ENCODE results near the gene CUL3. TPM values are rescaled to one million over a fixed set of nuclear protein-coding genes. Genes with fewer than 3 reads are reported as not detected.

CUL3 gene
- total and polyA plus RNA-seq, 2 of the 13 experiments (the other 11 are each of a cell fraction or from before 2014, with no cell fraction given): 33.2 to 62.3 TPM

GRCh38 chr2:224562831-224563230, 22.3 kb downstream of the CUL3 start:
- POLR2A ChIA-PET: no interaction called here
- Histone ChIP-seq H3K4me2 (ENCODE audit: low read depth, low read length) (no peak overlapping the region), H3K4me1 (ENCODE audit: insufficient read depth, low read length) (peaks cover 35% of the 10 kb centered on the region), H4K20me1 (ENCODE audit: insufficient read depth, low read length) (peaks cover 59% of the 10 kb centered on the region), H3K9me3 (ENCODE audit: low read length) (no peaks in the 10 kb centered on the region), H3K27ac (ENCODE audit: extremely low read length, insufficient read depth, low read length) (no peak overlapping the region), H3K36me3 (replicated peaks in 1 of 2; ENCODE audit: control insufficient read depth in 1 of 2, insufficient read depth in 2 of 2, low read length in 2 of 2) (peaks cover 1 to 19% of the 10 kb centered on the region in 2 experiments; a peak in 3 of 5 replicates), H3K4me3 (replicated peaks in 1 of 3; ENCODE audit: insufficient read depth in 1 of 3, low read depth in 2 of 3, low read length in 3 of 3) (no peak overlapping the region), H3K9ac (ENCODE audit: insufficient read depth, low read depth, low read length) (no peak overlapping the region), H3K79me2 (ENCODE audit: insufficient read depth, low read length) (peaks cover 96% of the 10 kb centered on the region), H3K27me3 (ENCODE audit: control insufficient read depth in 1 of 2, insufficient read depth in 2 of 2, low read length in 2 of 2) (no peaks in the 10 kb centered on the region), H2AFZ (ENCODE audit: low read length) (no peak overlapping the region)
- in situ Hi-C loops (cut with HindIII; ENCODE audit: extremely low pct_ligation_motif_present, low pct_unique_long_range_greater_than_20kb): no loop called here
- CTCF ChIA-PET (ENCODE audit: low intra/inter-chr PET ratio, low total read pairs): no interaction called here
- no peak for DNase-seq (ENCODE audit: low spot score)
- FAIRE-seq: no peak
- no TSS peak for BruUV-seq (replicated peaks)
- ATAC-seq: no peak
- WGBS (ENCODE audit: low lambda C conversion rate): 97% methylated on average over 4 of the region's 4 CpGs
- TF ChIP-seq ZNF749 (CRISPR knock-in tag; IDR thresholded peaks at IDR 0.05; ENCODE audit: borderline replicate concordance) (no peak), ZNF382 (CRISPR knock-in tag; IDR thresholded peaks at IDR 0.05; ENCODE audit: borderline replicate concordance) (no peak)
- intact Hi-C loops (cut with micrococcal nuclease; ENCODE audit: unreplicated experiment): no loop called here

- no peak overlapping the region for H3K4me2 ChIP-seq (ENCODE audit: low read depth, low read length)
- no peak overlapping the region for H3K27ac ChIP-seq (ENCODE audit: extremely low read length, insufficient read depth, low read length)
- H3K27me3 ChIP-seq (ENCODE audit: control insufficient read depth in 1 of 2, insufficient read depth in 2 of 2, low read length in 2 of 2): no peaks in the 10 kb centered on the region
- peaks cover 1 to 17% of the 10 kb centered on the region in 2 experiments; a peak in 3 of 5 replicates for H3K36me3 ChIP-seq (replicated peaks in 1 of 2; ENCODE audit: control insufficient read depth in 1 of 2, insufficient read depth in 2 of 2, low read length in 2 of 2)
- H3K4me1 ChIP-seq (ENCODE audit: insufficient read depth, low read length): peaks cover 26% of the 10 kb centered on the region
- POLR2A ChIA-PET: interaction anchor here (1.3 kb wide), 1 partner anchor 24 kb away, joined by 3 read pairs; the partner anchor contains the start of gene CUL3
- FAIRE-seq: no peak
- DNase-seq (ENCODE audit: low spot score): no peak
- in situ Hi-C loops (cut with HindIII; ENCODE audit: extremely low pct_ligation_motif_present, low pct_unique_long_range_greater_than_20kb) (no loop called here), intact Hi-C loops (cut with micrococcal nuclease; ENCODE audit: unreplicated experiment) (no loop called here)
- H3K79me2 ChIP-seq (ENCODE audit: insufficient read depth, low read length): peaks cover 97% of the 10 kb centered on the region
- no peak overlapping the region for H3K4me3 ChIP-seq (replicated peaks in 1 of 3; ENCODE audit: insufficient read depth in 1 of 3, low read depth in 2 of 3, low read length in 3 of 3)
- H2AFZ ChIP-seq (ENCODE audit: low read length): no peak overlapping the region
- no peak overlapping the region for H3K9ac ChIP-seq (ENCODE audit: insufficient read depth, low read depth, low read length)
- no peaks in the 10 kb centered on the region for H3K9me3 ChIP-seq (ENCODE audit: low read length)
- peaks cover 56% of the 10 kb centered on the region for H4K20me1 ChIP-seq (ENCODE audit: insufficient read depth, low read length)
- no peak for ATAC-seq
- CTCF ChIA-PET (ENCODE audit: low intra/inter-chr PET ratio, low total read pairs): no interaction called here
- 80% methylated on average over 7 of the region's 7 CpGs for WGBS (ENCODE audit: low lambda C conversion rate)
- BruUV-seq (replicated peaks): no TSS peak
- TF ChIP-seq ZNF841 (CRISPR knock-in tag; IDR thresholded peaks at IDR 0.05; ENCODE audit: borderline replicate concordance) (no peak), ZFX (CRISPR knock-in tag; IDR thresholded peaks at IDR 0.05; ENCODE audit: low read depth) (no peak), DMAP1 (CRISPR knock-in tag; IDR thresholded peaks at IDR 0.05) (no peak), ATF5 (CRISPR knock-in tag; IDR thresholded peaks at IDR 0.05; ENCODE audit: low read depth) (no peak), TOPORS (CRISPR knock-in tag; IDR thresholded peaks at IDR 0.05) (no peak), ELF4 (CRISPR knock-in tag; IDR thresholded peaks at IDR 0.05; ENCODE audit: borderline replicate concordance) (no peak), ZBED4 (CRISPR knock-in tag; IDR thresholded peaks at IDR 0.05; ENCODE audit: borderline replicate concordance) (no peak), ZNF773 (CRISPR knock-in tag; IDR thresholded peaks at IDR 0.05; ENCODE audit: borderline replicate concordance) (no peak), ETV5 (CRISPR knock-in tag; IDR thresholded peaks at IDR 0.05; ENCODE audit: borderline replicate concordance) (no peak), ZNF557 (CRISPR knock-in tag; IDR thresholded peaks at IDR 0.05) (no peak), TAF15 (IDR thresholded peaks at IDR 0.05; ENCODE audit: low read depth, low read length, poor library complexity, severe bottlenecking) (no peak), ISL2 (CRISPR knock-in tag; IDR thresholded peaks at IDR 0.05) (no peak)
Measured at GRCh38 chr2:224561234-224562005, 23.7 kb downstream of the CUL3 start.
